ENCODE measurements around the gene HNRNPLL.

Gene HNRNPLL

DNA sequence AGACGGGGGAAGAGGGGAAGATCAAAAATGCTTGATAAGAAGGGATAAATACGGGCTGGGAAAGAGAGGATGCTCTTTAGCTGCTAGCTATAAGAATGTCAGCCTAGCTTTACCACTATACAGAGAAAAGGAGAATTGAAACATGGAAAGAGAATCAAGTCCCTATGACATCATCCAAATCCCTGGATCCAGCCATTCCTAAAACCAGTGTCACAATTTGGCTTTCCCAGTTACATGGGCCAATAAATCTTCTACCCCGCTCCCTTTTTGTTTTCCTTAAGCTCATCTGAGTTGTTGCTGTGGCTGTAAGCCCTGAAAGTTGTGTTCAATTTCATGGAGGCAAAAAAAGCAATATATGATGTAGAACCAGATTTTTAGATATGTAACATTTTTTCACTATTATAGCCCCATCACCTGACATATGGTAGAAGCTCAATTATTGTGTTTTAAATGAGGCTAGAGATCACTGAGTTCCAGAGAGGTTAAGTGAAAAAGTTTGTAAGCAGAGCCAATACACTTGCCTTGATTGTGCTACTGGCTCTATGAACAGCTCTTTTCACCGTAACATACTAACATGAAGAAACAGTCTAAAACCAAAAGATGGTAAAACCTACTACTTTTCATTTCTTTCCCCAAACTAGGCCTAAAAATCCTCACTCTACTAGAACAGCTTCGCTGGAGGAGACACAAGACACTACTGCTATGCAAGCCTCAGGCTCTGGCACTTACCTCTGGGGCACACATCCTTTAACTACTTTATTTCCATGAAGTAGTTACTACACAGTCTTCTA, 4.3 kb downstream of the HNRNPLL start:
- no peak for DNase-seq (ENCODE audit: low read depth in 1 of 2, low spot score in 1 of 2)

DNA sequence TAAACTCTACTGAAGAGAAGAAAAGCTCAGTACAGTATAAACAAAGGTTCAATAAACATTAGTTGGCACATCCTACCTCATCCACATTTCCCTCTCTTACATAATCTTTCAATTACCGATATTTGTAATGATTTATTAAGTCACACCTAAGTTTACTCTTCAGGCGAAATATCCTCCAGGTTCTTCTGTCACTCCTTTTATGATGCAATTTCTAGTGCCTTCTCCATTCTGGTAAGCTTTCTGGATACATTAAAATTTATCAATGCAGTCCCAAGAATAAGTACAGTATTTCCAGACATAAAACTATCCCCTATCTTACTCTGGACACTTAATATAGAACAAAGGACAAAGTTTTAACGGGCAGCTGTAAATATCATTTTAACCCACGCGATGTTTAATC, 5.6 kb downstream of the HNRNPLL start:
- DNase-seq (ENCODE audit: low read depth in 1 of 2, low spot score in 1 of 2): no peak

- DNase-seq (ENCODE audit: low read depth in 1 of 2, low spot score in 1 of 2): no peak
Measured at GRCh38 chr2:38596229-38596628, 6.5 kb downstream of the HNRNPLL start.

GRCh38 chr2:38592951-38593350, 9.8 kb downstream of the HNRNPLL start:
- DNase-seq (ENCODE audit: low read depth in 1 of 2, low spot score in 1 of 2): no peak

GRCh38 chr2:38591152-38591551, 11.6 kb downstream of the HNRNPLL start:
- no peak for DNase-seq (ENCODE audit: low read depth in 1 of 2, low spot score in 1 of 2)

DNA sequence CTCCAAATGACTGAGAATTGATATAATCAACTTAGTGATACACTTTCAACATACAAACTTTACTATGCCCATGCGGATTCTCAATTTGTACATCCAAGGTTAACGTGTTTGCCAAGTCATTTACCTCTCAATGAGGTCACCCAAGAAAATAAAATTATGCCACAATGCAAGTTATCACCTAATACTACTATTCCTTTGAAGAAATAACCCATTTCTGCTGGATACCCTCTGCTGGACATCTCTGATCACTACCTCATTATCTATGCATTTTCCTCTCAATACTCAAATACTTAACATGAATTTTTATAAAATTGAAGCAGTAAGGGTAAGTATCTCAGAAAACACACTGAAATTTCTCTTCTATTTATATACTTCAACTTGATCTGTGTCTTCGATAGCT, 12.7 kb downstream of the HNRNPLL start:
- no peak for DNase-seq (ENCODE audit: low read depth in 1 of 2, low spot score in 1 of 2)

DNA sequence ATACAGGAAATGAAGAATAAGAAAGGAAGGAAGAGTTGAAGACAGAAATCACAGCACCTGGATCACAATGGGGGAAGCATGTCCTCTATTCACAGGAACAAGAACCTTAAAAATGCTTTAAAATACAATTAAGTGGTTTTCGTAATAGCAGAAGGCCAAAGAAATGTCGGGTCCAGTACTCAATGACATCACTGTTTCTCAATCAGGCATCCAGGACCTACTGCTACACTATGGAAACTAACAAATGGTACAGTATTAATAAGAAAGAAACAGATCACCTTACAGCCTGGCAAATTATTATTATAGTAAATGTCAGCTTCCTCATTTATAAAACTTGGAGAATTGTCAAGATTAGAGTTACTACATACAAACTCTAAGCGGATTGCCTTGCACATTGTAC, 15.8 kb downstream of the HNRNPLL start:
- DNase-seq (ENCODE audit: low read depth in 1 of 2, low spot score in 1 of 2): no peak

GRCh38 chr2:38584881-38585280, 17.8 kb downstream of the HNRNPLL start:
- DNase-seq (ENCODE audit: low read depth in 1 of 2, low spot score in 1 of 2): no peak

DNA sequence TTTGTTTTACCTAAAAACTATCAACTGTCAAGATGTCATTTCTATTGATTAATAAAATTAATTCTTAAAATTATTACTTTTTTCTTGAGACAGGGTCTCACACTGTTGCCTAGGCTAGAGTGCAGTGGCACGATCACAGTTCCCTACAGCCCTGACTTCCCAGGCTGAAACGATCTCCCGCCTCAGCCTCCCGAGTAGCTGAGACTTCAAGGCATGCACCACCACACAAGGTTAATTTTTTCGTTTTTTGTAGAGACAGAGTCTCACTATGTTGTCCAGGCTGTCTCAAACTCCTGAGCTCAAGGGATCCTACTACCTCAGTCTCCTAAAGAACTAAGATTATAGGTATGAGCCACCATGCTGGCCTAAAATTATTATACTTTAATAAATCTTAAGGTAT, 18.7 kb downstream of the HNRNPLL start:
- no peak for DNase-seq (ENCODE audit: low read depth in 1 of 2, low spot score in 1 of 2)

- no peak for DNase-seq (ENCODE audit: low read depth in 1 of 2, low spot score in 1 of 2)
Measured at GRCh38 chr2:38583524-38583923, 19.2 kb downstream of the HNRNPLL start.

DNA sequence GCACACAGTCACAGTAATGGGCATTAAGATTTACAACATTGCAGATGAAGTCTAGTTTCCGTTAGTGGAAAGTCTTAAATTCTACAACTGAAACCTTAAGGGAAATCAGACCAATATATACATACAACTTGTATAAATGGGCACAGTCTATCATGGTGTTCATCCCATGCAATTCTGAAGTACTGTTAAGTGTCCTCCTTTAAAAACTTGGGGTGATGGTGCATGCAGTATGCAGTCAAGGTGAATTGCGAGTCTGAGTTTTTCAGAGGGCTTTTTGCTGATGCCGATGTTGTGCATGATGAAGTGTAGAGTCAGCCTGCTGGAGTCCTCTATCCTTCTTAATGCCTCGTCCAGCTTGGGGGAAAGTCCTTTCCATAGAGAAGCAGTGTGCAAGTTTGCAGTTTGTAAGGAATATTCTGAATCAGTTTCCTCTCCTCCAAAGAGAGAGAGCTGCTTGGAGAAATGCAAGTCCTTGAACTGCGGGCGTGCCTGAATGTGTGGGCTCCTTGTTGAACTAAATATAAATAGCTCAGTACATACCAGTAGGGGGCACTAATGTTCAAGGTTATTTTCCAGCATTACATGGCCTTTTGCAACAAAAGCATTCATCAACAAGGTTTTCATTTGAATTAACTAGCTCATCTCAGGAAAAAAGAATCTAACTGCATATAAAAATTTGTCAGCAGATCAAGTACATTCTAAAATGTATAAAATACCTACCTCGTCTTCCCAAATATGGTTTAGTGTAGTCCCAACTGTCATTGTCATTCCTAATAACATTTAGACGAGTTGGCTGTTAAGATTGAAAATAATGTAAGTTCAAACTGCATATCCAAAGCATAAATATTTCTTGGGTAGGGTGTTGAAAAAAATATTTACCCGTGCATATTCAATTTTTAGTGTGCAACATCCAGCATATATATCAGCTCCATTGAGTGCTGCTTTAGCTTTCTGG, 21.3 kb downstream of the HNRNPLL start:
- DNase-seq (ENCODE audit: low read depth in 1 of 2, low spot score in 1 of 2): no peak

DNA sequence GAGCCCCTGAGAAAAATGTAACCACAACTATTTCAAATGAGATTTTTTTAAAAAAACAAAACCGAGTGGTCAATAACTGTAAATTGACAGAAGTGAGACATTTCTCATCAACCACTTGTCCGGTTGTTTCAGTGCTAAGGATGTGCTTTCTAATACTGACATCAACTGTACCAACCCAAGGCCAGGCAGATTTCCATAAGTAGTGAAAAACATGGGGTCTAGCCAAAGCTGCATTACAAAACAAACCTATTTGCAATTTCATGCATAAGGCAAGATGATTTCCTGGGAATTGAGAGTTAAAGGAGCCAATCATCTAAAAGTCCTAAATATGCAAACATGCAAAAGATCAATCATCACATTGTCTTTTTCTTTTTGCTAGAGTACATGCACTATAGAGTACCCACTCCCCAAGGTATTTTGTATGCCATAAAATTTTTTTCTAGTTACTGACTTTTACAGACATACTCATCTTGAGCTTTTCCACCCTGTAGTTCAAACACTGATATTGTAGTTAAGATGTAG, 22.6 kb downstream of the HNRNPLL start:
- no peak for DNase-seq (ENCODE audit: low read depth in 1 of 2, low spot score in 1 of 2)

- DNase-seq (ENCODE audit: low read depth in 1 of 2, low spot score in 1 of 2): no peak
Measured at GRCh38 chr2:38578832-38579231, 23.9 kb downstream of the HNRNPLL start.

DNA sequence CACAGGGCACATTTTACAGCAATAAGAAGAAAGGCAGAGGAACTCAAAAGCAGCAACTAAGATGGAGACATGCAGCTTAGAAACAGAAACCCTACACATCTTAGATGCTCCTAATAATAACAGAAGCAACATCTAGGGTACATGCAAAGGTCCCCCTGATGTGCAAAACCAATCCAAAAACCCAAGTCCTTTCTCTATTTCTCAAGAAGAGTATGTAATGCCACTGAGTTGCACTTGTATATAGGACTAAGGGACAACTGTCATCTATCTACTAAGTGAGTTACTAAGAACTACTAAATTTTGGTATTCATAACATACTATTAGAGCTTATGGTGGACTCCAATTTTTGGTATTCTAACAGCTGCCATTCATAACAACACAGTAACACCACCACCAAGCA, 28.4 kb downstream of the HNRNPLL start:
- no peak for DNase-seq (ENCODE audit: low read depth in 1 of 2, low spot score in 1 of 2)

DNA sequence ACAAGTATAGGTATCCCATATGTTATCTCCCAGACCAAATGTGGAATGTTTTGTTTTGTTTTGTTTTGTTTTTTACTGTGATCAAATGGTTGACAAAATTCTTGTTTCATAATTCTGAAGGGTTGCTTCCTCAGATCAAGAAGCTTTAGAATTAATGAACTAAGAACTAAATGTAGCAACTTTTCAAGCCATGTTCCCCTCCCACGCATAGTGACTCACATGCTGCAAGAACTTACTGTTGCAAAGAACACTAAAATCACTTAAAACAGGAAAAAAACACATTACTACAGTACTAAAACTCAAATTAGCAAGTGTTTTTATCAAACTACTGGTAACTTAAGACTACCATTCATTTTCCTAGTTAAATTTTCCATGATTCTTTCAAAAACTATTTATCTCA, 30.6 kb downstream of the HNRNPLL start:
- no peak for DNase-seq (ENCODE audit: low read depth in 1 of 2, low spot score in 1 of 2)

DNA sequence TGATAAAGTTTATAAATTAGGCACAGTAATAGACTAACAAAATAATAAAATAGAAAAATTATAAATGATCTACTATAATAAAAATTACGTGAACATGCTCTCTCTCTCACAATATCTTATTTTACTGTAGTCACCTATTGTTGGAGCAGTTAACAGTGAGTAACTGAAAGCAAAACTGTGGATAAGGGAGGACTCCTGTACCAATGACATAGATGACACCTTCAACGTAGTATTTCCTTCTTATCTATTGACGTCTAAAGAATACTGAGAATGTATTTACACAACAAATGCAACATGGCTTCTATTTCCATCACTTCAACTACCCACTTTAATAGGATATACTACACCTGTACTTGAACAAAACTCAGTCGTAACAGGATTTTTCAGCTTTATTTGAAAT, 31.5 kb downstream of the HNRNPLL start:
- no peak for DNase-seq (ENCODE audit: low read depth in 1 of 2, low spot score in 1 of 2)

GRCh38 chr2:38568724-38569436, 33.8 kb downstream of the HNRNPLL start:
- DNase-seq (ENCODE audit: low read depth in 1 of 2, low spot score in 1 of 2): no peak

- no peak for DNase-seq (ENCODE audit: low read depth in 1 of 2, low spot score in 1 of 2)
Measured at GRCh38 chr2:38565333-38565732, 37.4 kb downstream of the HNRNPLL start.

DNA sequence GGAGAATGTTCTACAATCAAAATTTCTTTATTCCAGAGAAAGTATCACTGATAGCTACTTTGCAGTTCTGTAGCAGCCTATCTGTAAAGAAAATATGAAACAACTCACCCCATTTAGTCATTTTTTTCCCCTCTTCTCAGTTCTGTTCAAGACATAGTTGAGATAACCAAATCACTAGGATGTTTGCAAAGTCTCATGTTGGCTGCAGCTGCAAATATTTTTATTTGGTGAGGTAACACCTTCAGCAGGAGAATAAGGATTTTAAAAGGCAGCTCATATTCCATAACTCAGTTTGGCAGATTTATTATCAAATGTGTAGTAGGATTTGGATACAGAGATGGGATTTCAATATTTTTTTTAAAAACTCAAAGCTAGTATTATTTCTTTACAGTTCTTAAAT, 41.0 kb downstream of the HNRNPLL start:
- DNase-seq (ENCODE audit: low read depth in 1 of 2, low spot score in 1 of 2): no peak

DNA sequence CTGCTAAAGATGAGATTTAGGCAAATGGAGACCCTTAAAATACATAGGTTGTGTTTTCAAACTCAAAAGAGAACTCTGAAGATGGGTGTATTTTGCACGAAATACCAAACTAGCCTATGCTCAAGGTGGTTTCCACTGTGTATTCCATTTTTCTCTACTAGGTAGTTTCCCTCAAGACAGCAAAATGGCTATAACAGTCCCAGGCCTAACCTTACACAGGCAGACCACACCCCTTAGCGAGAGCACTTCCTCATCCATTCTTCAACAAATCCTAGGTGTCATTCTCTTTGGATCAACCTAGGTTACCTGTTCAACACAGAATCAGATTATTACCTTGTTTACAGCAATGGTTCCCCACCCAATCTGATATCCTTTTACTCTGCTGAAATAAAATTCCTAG, 42.6 kb downstream of the HNRNPLL start:
- no peak for DNase-seq (ENCODE audit: low read depth in 1 of 2, low spot score in 1 of 2)

- DNase-seq (ENCODE audit: low read depth in 1 of 2, low spot score in 1 of 2): no peak
Measured at GRCh38 chr2:38557981-38558380, 44.7 kb downstream of the HNRNPLL start.
